ENCODE data around the gene RFX2.
"Not testable (repeated sequence)": the region's sequence is repeated elsewhere in the genome, so short reads cannot be mapped to it uniquely, and the experiment has no call there.

RFX2 gene

GRCh38 chr19:6079107-6079506 lies 31.2 kb downstream of the RFX2 start:
- no peak overlapping the region for H3K4me3 ChIP-seq (ENCODE audit: low read depth, low read length)
- DNase-seq (ENCODE audit: low read depth): no peak

GRCh38 chr19:6078068-6078467 lies 32.2 kb downstream of the RFX2 start:
- DNase-seq (ENCODE audit: low read depth): no peak
- H3K4me3 ChIP-seq (ENCODE audit: low read depth, low read length): no peak overlapping the region

- DNase-seq (ENCODE audit: low read depth): peak; percentile 63
These were observed 33.4 kb downstream of the RFX2 start for GRCh38 chr19:6076675-6077463.

GRCh38 chr19:6076291-6076665 lies 34.0 kb downstream of the RFX2 start:
- no peak overlapping the region for H3K4me3 ChIP-seq (ENCODE audit: low read depth, low read length)
- no peak for DNase-seq (ENCODE audit: low read depth)

More at GRCh38 chr19:6076675-6077463, 33.4 kb downstream of the RFX2 start:
- no peak overlapping the region for H3K4me3 ChIP-seq (ENCODE audit: low read depth, low read length)

- no peak overlapping the region for H3K4me3 ChIP-seq (ENCODE audit: low read depth, low read length)
- no peak for DNase-seq (ENCODE audit: low read depth)
These were observed 35.4 kb downstream of the RFX2 start for GRCh38 chr19:6074709-6075403.

- H3K4me3 ChIP-seq (ENCODE audit: low read depth, low read length): no peak overlapping the region
- no peak for DNase-seq (ENCODE audit: low read depth)
These were observed 36.2 kb downstream of the RFX2 start for GRCh38 chr19:6073858-6074708.

GRCh38 chr19:6073233-6073632 lies 37.1 kb downstream of the RFX2 start:
- not testable (repeated sequence) for H3K4me3 ChIP-seq (ENCODE audit: low read depth, low read length); DNase-seq (ENCODE audit: low read depth)

- DNase-seq (ENCODE audit: low read depth): no peak
- H3K4me3 ChIP-seq (ENCODE audit: low read depth, low read length): no peak overlapping the region
These were observed 38.4 kb downstream of the RFX2 start for GRCh38 chr19:6071875-6072274.

GRCh38 chr19:6070720-6071485 lies 39.4 kb downstream of the RFX2 start:
- no peak overlapping the region for H3K4me3 ChIP-seq (ENCODE audit: low read depth, low read length)
- no peak for DNase-seq (ENCODE audit: low read depth)

- no peak for DNase-seq (ENCODE audit: low read depth)
- no peak overlapping the region for H3K4me3 ChIP-seq (ENCODE audit: low read depth, low read length)
These were observed 40.1 kb downstream of the RFX2 start for GRCh38 chr19:6070207-6070681.

GRCh38 chr19:6069268-6069791 lies 41.0 kb downstream of the RFX2 start:
- H3K4me3 ChIP-seq (ENCODE audit: low read depth, low read length): no peak overlapping the region
- no peak for DNase-seq (ENCODE audit: low read depth)

GRCh38 chr19:6068711-6069110 lies 41.6 kb downstream of the RFX2 start:
- H3K4me3 ChIP-seq (ENCODE audit: low read depth, low read length): no peak overlapping the region
- no peak for DNase-seq (ENCODE audit: low read depth)

- H3K4me3 ChIP-seq (ENCODE audit: low read depth, low read length): no peak overlapping the region
- no peak for DNase-seq (ENCODE audit: low read depth)
These were observed 42.3 kb downstream of the RFX2 start for GRCh38 chr19:6067975-6068374.

- DNase-seq (ENCODE audit: low read depth): no peak
- no peak overlapping the region for H3K4me3 ChIP-seq (ENCODE audit: low read depth, low read length)
These were observed 43.3 kb downstream of the RFX2 start for GRCh38 chr19:6066661-6067646.

GRCh38 chr19:6065685-6066374 lies 44.5 kb downstream of the RFX2 start:
- no peak overlapping the region for H3K4me3 ChIP-seq (ENCODE audit: low read depth, low read length)
- no peak for DNase-seq (ENCODE audit: low read depth)

GRCh38 chr19:6064336-6065073 lies 45.8 kb downstream of the RFX2 start:
- DNase-seq (ENCODE audit: low read depth): no peak
- no peak overlapping the region for H3K4me3 ChIP-seq (ENCODE audit: low read depth, low read length)

Data from skeletal muscle cell (primary cell).